ENCODE data around the gene RAB3C. TPM values are rescaled to one million over a fixed set of nuclear protein-coding genes. Genes with fewer than 3 reads are reported as not detected.
A peak's percentile ranks its signal among the peaks of the same experiment; 100 is the strongest.
"Not testable (repeated sequence)": the region's sequence is repeated elsewhere in the genome, so short reads cannot be mapped to it uniquely, and the experiment has no call there.

The RAB3C gene
- polyA plus RNA-seq, 10 donors: 0.12 to 0.56 (median 0.25) TPM

DNA sequence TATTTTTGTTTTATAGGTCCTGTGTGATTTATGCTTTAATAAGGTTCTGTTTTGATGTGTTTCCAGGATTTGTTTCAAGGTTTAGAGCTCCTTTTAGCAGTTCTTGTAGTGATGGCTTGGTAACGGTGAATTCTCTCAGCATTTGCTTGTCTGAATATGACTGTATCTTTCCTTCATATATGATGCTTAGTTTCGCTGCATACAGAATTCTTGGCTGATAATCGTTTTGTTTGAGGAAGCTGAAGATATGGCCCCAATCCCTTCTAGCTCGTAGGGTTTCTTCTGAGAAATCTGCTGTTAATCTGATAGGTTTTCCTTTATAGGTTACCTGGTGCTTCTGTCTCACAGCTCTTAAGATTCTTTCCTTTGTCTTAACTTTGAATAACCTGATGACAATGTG is 20.0 kb downstream of the RAB3C start:
- DNase-seq: not testable (repeated sequence)

DNA sequence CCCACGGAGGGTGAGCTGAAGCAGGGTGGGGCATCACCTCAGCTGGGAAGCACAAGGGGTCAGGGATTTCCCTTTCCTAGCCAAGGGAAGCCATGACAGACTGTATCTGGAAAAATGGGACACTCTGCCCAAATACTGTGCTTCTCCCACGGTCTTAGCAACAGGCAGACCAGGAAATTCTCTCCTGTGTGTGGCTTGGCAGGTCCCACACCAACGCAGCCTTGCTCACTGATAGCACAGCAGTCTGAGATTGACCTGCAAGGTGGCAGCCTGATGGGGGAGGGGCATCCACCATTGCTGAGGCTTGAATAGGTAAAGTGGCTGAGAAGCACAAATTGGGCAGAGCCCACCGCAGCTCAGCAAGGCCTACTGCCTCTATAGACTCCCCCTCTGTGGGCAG is 23.2 kb downstream of the RAB3C start:
- no peak for DNase-seq

- DNase-seq: no peak
Measured at GRCh38 chr5:58615972-58616371, 33.1 kb downstream of the RAB3C start.

- no peak for DNase-seq
Measured at GRCh38 chr5:58617241-58617640, 34.4 kb downstream of the RAB3C start.

DNA sequence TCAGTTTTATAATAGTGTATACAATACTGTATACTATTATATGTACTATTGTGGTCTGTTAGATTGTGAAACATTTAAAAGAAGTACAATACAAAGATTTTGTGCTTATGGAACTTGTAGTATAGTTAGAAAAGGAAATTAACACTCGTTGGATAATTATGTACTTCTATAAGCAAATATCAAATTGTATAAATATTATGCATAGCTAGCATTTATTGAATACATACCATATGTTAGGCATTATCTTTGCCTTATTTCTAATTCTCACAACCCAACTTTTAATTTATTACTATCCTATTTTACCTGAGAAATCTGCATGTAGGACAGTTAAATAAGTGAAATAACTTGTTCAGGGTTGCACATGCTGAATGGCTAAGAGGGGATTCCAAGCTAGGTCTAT is 37.5 kb downstream of the RAB3C start:
- no peak for DNase-seq

GRCh38 chr5:58622936-58623871 is 40.3 kb downstream of the RAB3C start:
- peak in 1 of 3 donors; percentile 31 for DNase-seq

- no peak for DNase-seq
Measured at GRCh38 chr5:58628626-58629025, 45.8 kb downstream of the RAB3C start.

GRCh38 chr5:58629271-58630159 is 46.6 kb downstream of the RAB3C start:
- peak in 1 of 3 donors; percentile 26 for DNase-seq

GRCh38 chr5:58631895-58632294 is 49.0 kb downstream of the RAB3C start:
- DNase-seq: no peak

DNA sequence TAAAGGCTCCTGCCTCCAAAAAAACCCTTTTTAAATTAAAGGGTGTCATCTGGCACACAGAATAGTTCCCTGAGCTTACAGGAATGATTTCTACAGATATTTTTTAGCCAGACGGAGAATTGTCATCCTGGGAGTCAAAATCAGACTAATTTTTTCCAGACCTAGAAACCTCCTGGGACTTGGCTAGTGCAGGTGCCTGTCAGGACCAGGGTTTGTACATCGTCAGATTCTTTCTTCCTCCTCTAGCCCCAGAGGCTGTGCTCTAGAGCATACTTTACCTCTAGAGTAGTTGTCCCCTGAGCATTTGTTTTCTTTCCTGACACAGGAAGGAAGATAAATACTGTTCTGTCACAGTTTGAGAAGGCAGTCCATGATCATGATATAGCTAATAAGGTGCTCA is 52.5 kb downstream of the RAB3C start:
- DNase-seq: no peak

- peak in 2 of 3 donors; percentile 26 to 35 for DNase-seq
Measured at GRCh38 chr5:58640011-58640410, 57.1 kb downstream of the RAB3C start.

- DNase-seq: no peak
Measured at GRCh38 chr5:58641533-58641932, 58.7 kb downstream of the RAB3C start.

DNA sequence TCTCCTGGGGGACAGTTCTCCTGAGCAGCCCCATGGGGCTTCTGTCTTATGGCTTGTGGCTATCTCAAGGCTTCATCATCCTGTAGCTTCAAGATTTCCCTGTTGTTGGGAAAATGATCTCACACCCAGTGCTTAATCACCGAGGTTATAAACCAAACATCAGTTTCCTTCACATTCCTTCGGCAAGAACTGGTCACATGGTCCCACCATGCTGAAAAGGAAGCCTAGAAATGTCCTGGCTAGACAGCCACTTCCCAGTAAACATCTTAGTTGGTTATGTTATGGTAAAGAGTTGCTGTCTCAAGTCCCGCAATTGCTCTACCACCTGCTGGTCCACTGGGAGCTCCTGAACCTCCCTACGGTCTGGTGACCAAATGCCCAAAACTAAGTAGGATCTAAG is 66.0 kb downstream of the RAB3C start:
- DNase-seq: no peak

DNA sequence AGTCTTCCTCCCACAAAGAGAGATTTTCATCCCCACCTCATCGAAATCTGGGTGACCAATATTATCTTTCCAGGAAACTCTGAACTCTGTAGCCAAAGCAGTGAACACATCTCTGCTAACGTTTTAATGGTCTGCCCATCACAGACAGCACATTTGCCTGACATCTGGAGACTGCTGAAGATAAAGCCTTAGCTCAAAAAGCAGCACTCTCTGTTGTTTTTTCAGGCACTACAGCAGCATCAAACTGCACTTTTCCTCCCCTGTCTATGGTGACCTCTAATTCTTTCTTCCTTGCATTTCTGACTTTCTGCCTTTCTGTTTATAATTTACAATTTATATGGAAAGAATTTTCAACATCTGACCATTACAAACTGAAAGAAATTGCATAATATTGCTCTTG is 66.8 kb downstream of the RAB3C start:
- DNase-seq: peak in 2 of 3 donors; percentile 9 to 37

DNA sequence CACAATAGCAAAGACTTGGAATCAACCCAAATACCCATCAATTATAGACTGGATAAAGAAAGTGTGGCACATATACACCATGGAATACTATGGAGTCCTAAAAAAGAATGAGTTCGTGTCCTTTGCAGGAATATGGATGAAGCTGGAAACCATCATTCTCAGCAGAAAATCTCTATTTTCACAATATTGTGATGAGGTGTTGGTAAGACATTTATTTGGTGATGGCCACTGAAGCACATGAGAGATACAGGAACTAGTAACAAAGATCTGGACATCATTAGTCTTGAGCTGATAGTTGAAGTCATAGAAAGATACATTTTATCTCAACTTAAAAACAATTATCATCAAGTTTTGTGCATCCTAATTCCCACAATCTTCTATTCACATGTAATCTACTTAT is 70.6 kb downstream of the RAB3C start:
- no peak for DNase-seq

- no peak for DNase-seq
Measured at GRCh38 chr5:58666141-58666540, 83.3 kb downstream of the RAB3C start.

GRCh38 chr5:58666598-58667581 is 84.0 kb downstream of the RAB3C start:
- DNase-seq: peak in 1 of 3 donors; percentile 21

DNA sequence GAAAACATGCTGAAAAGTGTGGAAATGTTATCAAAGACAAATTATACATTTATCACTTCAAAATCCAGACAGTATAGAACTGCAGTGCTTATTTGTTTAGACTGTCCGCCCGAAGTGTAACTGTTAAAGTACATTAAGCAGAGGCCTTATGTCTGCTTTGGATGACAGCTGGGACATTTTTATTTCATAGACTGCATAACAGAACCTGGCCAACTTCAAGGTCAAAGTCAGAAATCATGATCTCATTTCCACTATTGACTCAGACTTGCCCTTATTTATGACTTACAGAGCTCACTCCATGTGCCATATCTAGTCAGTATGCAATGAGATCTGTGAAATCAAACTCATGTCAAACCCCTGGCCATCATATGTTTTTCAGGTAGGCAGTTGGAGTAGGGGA is 87.7 kb downstream of the RAB3C start:
- peak in 1 of 3 donors; percentile 20 for DNase-seq

- DNase-seq: no peak
Measured at GRCh38 chr5:58671155-58671554, 88.3 kb downstream of the RAB3C start.

- DNase-seq: no peak
Measured at GRCh38 chr5:58672521-58672920, 89.6 kb downstream of the RAB3C start.

GRCh38 chr5:58674070-58674469 is 91.2 kb downstream of the RAB3C start:
- no peak for DNase-seq
